Skeletal muscle cell (primary cell): ENCODE results near the gene CPLANE1.

Experiments used
- DNase-seq: peaks from one replicate; pipeline ENCODE4 v3.0.0-alpha.2; 2010; ENCODE audit warnings: low read depth
- H3K4me3 ChIP-seq: 2 replicates; pipeline ENCODE4 v1.5.1; 2011; ENCODE audit warnings: low read depth, mild to moderate bottlenecking, control low read depth, low read length, moderate library complexity

Gene CPLANE1

DNA sequence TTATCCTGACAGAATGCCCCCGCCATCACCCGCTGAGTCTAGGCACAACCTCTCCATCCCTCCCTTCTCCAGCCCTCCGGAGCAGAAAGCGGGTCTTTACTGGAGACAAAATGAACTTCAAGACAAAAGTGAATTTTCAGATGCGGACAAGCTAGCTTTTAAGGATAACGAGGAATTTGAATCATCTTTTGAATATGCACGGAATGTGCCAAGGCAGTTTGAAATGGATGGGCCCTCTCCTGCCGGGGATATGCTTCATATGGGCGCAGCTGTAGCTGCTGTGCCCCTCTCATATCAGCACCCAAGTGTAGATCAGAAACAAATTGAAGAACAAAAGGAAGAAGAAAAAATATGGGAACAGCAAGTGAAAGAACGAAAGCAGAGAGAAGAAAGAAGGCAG, 37.5 kb downstream of the CPLANE1 start:
- no peak overlapping the region for H3K4me3 ChIP-seq
- no peak for DNase-seq

DNA sequence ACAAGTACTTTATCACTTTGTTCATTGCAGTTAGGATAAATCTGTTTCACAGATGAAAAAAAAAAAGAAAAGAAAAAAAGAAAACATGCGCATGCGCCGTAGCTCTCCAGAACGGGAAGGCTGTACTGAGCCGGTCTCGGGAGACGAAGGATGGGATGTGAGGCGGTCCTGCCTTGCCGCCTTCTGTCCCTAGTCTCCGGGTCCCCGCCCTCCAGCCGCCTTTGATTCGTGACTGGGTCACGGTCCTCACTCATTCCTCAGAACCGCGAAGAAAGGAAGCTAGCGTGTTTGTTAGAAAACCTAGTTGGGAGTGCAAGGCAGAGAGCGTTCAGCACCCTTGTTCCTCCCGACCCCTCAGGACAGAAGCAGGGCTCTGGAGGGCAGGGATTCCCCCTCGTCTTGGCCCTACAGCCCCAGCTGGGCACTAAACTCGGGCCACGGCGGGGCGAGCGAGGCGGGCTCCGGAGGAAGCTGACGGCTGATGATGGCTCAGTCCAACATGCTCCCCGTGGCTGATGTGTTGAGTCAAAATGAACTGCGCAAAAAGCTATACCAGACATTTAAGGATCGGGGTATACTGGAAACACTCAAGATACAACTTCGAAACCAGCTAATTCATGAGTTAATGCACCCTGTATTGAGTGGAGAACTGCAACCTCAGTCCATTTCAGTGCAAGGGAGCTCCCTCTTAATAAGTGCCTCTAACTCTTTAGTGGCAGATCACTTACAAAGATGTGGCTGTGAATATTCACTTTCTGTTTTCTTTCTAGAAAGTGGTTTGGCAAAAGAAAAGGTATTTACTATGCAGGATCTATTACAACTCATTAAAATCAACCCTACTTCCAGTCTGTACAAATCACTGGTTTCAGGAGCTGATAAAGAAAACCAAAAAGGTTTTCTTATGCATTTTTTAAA, 40.0 kb downstream of the CPLANE1 start:
- no peak for DNase-seq
- peak overlapping the region; percentile 40 for H3K4me3 ChIP-seq

DNA sequence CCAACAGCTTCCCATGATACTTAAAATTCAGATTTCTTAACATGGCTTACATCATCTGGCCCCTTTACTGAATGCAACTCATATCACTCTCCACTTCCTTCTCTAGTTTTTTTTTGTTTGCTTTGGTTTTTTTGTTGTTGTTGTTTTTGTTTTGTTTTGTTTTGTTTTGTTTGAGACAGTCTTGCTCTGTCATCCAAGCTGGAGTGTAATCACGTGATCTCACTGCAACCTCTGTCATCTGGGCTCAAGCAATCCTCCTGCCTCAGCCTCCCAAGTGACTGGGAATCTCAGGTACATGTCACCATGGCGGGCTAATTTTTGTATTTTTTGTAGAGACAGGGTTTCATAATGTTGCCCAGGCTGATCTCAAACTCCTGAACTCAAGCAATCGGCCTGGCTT, 41.4 kb downstream of the CPLANE1 start:
- no peak for DNase-seq
- no peak overlapping the region for H3K4me3 ChIP-seq

DNA sequence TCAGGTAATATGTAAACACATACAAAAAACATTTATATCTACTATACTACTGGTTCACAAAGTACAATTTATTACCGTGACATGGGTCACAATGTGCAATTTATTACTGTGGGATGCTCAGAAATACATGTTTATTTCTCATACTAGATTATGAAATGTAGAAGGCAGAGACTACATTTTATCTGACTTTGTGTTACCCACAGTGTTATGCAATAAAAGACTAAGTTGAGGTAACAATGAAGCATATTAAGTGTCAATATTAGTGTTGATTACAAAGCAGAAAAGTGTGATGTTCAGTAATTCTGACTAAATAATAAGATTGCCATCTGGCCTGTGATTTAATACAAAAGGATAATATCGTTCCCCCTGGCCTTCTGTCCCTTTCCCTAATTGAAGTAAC, 42.4 kb downstream of the CPLANE1 start:
- no peak for DNase-seq
- no peak overlapping the region for H3K4me3 ChIP-seq

DNA sequence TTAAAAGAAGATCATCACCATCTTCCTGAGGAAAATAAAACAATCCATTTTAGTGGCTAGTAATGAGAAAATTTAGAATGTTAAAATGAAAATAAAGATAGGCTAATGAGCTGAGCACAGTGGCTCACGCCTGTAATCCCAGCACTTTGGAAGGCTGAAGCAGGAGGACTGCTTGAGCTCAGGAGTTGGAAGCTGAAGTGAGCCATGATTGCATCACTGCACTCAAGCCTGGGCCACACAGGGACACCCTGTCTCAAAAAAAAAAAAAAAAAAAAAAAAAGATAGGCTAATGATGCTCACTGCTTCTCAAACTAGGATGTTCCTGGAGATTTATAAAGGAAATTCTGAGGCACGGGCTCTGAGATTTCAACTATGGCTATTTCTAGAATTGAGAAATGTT, 50.3 kb downstream of the CPLANE1 start:
- DNase-seq = peak; percentile 21
- H3K4me3 ChIP-seq = no peak overlapping the region

DNA sequence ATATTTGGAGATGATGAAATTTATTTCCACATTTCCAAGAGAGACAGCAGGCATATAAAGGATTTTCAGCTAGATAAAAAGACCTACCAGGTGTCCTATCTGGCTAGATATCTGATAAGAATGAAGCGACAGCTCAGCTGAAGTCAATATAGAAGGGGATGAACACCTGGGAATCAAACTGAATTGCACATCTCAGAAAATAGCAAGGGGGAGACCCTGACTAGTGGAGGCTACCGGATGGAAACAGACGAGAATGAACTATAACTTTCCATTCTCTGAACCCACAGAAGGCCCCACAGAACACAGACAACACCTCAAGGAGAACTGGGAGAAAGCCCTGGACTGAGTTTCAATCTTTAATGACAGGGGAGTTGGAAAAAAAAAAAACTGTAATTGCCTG, 51.1 kb downstream of the CPLANE1 start:
- H3K4me3 ChIP-seq = no peak overlapping the region
- DNase-seq = no peak

DNA sequence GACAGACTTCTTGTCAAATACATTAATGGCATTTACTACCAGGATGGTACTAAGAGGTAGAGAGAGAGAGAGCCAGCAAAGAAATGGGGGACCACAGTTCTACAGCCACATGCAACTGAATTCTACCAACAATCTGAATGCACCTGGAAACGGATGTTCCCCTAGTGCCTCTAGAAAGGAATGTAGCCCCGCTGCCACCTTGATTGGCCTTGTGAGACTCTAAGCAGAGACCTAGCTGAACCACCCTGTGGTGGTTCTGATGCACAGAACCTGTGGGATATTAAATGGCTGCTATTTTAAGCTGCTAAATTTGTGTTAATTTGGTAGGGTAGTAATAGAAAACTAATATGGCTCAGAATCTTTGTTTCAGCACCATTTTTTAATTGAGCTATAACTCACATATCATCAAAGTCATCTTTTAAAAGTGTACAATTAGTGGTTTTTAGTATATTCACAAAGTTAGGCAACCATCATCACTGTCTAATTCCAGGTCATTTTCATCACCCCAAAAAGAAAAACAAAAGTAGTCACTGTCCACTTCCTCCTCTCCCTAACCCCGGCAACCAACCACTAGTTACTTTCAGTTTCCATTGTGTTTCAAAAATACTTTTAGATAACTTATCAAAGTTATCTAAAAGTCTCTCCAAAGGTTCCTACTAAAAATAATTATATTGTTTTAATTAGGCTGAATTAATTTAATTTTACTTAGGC, 51.7 kb downstream of the CPLANE1 start:
- DNase-seq = no peak
- H3K4me3 ChIP-seq = no peak overlapping the region

DNA sequence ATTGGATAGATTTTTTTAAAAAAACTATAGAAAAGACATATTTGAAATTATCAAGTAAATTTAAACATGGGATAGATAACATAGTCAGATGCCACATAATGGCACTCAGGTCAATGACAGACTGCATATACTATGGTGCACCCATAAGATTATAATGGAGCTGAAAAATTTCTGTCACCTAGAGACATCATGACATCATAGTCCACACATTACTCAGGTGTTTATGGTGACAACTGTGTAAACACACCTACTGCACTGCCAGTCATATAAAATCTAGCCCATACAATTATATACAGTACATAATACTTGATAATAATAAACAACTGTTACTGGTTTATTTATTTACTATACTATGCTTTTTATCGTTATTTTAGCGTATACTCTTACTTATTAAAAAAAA, 58.6 kb downstream of the CPLANE1 start:
- no peak overlapping the region for H3K4me3 ChIP-seq
- DNase-seq = no peak

DNA sequence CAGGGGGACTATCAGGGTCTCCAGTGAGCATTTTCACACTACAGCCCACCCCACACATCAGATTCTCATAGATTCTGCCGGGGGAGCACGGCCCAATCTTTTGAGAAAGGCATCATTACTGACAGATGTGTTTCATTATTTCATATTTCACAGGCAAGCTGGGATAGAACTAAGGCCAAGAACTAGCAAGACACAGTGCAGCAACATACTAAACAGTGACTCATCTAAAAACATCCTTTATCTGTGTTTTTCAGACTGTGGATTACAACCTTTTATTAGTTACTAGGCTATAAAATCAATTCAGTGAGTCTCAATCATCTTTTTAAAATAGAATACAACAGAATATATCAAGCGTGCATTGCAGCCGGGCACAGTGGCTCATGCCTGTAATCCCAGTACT, 59.8 kb downstream of the CPLANE1 start:
- DNase-seq = no peak
- H3K4me3 ChIP-seq = no peak overlapping the region

DNA sequence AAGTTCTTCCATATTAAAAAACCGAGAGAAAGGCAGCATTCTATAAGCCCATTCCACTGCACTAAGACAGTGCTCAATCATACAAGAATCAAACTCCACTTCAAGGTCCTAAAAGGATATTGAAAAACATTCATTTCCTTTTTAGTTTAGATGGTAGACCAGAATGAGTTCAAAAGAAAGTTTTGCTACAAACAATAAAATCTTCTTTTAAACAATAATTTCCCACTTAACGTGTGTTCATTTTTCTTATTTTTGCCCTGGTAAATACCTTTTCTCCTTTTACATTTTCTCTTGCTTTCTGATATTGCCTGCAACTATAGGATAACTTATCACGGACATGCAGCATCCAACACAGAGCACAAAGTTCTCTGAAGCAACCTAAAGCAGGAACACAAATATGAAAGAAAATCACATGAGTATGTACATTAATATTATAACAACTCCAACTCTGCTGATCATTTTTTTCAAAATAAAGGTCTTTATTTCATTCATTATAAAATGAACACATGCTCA, 61.7 kb downstream of the CPLANE1 start:
- no peak overlapping the region for H3K4me3 ChIP-seq
- no peak for DNase-seq

DNA sequence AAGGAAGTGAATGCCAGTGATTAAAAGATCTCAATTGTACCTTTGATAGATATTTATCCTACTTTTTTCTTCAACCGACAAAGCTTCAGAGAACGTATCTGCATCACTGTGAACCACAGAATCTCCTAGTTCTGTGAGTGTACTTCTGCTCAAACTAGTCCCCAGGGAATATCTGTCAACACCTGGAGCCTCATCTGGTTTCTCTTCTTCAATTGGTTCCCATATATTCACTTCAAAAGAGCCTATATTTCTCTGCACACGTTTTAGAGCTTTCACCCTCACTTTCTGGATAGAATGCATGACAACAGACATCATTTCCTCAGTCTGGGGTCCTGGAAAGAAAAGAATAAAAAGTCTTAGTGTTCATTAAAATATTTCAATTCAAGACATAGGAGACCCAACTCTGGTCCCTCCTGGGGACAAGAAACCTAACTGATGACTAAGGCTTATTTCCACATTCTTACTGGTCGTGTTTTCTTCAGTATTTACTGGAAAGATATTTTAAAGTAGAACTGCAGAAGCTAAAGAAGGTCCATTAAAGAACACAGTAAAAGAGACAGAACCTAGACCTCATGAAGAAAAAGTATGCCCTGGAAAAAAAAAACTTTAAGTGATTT, 64.3 kb downstream of the CPLANE1 start:
- no peak for DNase-seq
- no peak overlapping the region for H3K4me3 ChIP-seq

DNA sequence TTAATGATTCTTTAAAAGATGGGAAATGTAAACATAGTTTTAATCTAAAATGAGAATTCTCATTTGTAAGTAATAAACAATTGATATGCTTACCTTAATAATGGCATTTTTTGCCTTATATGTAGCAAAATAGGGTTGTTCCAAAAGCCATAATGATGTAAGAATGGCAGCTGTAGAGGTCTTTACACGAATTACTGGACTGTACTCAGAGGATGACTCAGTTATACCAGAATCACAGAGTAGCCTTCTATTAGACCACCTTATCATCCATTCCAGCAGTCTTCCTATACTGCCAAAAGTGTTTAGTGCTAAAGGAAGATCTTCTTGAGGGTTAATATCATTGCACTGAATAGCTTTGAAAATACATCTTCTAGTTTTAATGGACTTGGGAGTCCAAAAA, 66.5 kb downstream of the CPLANE1 start:
- DNase-seq = no peak
- H3K4me3 ChIP-seq = no peak overlapping the region

DNA sequence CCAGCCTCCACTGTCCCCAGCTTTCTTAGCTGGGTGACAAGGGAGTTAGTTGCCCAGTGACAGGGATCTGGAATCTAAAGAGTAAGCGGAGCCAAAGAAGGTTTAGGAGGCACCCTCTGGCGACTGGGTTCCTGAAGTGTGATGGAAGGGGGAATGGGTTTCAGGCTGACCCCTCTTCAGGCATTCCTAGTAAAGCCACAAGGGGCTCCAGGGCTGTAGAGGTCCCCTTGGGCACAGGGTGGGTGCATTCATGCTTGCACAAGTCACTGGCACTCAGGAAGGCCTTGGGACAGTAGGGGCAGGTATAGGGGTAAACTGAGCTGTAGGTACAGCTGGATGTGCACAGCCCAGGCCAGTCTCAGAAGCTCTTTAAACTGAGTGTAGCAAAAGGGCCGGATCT, 74.2 kb downstream of the CPLANE1 start:
- no peak for DNase-seq
- H3K4me3 ChIP-seq = no peak overlapping the region

DNA sequence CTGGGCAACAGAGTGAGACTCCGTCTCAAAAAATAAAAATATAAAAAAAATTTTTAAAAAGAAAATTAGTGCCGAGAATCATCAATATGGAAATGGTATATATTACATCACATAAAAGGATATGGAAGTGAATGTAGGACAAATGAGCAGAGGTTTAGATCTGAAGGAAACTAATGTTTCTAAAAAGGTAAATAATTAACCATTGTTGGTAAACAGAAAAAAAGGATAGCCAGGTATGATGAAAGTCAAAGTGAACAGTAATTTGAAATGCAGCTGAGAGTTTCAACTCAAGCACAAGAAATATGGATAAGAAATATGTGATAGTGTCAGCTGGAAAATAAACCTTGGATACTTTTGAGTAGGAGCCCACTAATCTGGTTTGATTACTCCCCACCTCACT, 76.2 kb downstream of the CPLANE1 start:
- DNase-seq = no peak
- no peak overlapping the region for H3K4me3 ChIP-seq

DNA sequence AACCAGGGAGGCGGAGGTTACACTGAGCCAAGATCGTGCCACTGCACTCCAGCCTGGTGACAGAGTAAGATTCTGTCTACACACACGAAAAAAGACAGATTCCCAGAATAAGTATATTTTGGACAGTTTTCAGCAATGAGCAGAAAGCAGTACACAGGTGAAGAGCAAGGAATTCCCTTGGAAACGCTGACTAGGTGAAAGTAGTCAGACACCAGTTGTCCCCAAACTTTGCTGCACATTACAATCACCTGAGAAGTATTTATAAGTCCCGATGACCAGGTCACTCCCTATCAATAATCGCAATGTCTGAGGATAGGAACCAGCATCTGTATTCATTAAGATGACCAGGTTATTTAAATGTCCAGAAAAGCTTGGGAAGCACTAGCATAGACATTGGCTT, 78.3 kb downstream of the CPLANE1 start:
- no peak for DNase-seq
- no peak overlapping the region for H3K4me3 ChIP-seq

DNA sequence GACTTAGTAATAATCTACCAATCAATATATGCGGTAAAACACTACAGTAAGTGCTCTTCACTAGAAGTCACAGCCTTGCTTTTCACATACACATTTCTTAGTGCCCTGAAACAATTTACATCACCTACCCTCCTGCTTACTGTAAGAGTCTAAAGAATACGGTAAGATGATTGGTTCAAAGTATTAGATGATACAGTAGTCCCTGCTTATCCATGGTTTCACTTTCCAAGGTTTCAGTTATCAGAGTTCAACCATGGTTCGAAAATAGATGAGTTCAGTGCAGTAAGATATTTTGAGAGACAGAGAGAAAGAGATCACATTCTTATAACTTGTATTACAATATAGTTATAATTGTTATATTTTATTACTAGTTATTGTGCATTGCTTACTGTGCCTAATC, 83.0 kb downstream of the CPLANE1 start:
- no peak overlapping the region for H3K4me3 ChIP-seq
- no peak for DNase-seq

DNA sequence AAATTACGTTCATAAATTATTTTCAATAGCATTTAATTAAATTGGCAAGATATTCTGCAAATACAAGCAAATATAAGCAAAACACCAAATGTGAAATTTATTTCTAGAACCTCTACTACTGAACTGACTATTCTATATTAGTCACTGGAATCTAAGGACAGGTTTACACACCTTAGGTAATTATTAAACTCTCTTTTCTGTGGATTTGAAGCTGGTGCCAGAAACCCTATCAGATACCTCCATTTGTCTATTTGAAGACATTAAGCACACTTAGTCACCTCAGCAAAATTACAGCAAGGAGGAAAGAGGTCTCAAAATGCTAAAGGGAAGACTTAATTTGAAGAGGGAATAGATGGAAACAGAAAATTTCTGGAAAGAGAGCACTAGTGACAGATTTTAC, 83.4 kb downstream of the CPLANE1 start:
- DNase-seq = no peak

DNA sequence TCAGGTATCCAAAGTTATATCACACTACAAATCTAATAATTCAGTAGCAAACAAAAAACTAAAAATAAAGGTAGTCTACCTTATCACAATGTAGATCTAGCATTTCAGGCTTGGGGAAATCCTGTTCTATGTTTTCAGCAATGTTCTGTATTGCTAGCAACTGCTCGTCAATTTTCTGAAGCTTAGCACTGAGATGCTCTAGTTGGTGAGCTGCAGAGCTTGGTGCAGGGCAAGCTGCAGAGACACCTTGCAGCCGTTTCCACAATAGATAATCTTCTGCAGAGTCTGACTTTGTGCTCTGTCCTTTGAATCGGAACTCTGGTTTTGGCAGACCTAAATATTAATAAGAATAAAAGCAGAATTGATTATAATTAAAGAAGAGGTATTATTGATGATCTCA, 95.5 kb downstream of the CPLANE1 start:
- DNase-seq = no peak
- no peak overlapping the region for H3K4me3 ChIP-seq

More for the DNA sequence above, 83.4 kb downstream of the CPLANE1 start:
- H3K4me3 ChIP-seq = no peak overlapping the region

DNA sequence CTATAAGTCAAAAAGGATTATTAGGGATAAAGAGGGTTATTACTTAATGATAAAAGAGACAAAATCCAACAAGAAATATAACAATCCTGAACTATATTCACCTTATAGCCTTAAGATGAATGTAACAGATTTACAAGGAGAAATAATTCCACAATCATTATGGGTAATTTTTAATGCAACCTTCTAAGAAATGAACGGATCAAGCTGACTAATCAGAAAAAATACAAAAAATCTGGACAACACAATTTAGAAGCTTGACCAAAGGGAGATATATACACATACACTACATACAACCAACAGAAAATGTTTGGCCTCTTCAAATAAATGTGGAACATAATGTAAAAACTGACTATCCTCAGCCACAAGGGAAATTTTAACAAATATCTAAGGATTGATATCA, 102.3 kb downstream of the CPLANE1 start:
- no peak overlapping the region for H3K4me3 ChIP-seq
- no peak for DNase-seq

DNA sequence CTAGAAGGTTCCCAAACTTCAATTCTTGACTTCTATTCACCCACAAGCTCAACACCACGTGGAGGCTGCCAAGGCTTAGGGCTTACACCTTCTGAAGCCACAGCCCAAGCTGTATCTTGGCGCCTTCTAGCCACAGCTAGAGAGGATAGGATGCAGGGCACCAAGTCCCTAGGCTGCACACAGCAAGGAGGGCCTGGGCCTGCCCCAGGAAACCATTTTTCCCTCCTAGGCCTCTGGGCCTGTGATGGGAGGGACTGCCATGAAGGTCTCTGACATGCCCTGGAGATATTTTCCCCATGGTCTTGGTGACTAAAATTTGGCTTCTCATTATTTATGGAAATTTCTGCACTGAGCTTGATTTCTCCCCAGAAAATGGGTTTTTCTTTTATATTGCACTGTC, 112.5 kb downstream of the CPLANE1 start:
- DNase-seq = no peak
- H3K4me3 ChIP-seq = no peak overlapping the region
